Adipose tissue (tissue), 3 donors: ENCODE results near the gene WDR6. TPM values are rescaled to one million over a fixed set of nuclear protein-coding genes. Genes with fewer than 3 reads are reported as not detected.
A peak's percentile ranks its signal among the peaks of the same experiment; 100 is the strongest.

Experiments
- H3K27ac ChIP-seq: one replicate; pipeline ENCODE4 v1.5.1; 2013; ENCODE audit warnings: low read depth, low read length
- WGBS, 3 donors: extraction: QIAGEN DNeasy Blood & Tissue Kit; methylation state at CpG; one replicate each; pipeline ENCODE4 v1.1.7; 2013; 5-methylcytosine and 5-hydroxymethylcytosine counted together
- polyA plus RNA-seq, 3 donors: library from polyadenylated mRNA; stranded (reverse); fragments of 200-250 nt; gene quantifications; one replicate each; pipeline ENCODE4 v1.2.3, GENCODE V29; 2013
- donor health status: healthy with polysubstance abuse.
- donor health status: Bipolar disorder and iron deficiency.
- donor health status: healthy.

Gene WDR6
- polyA plus RNA-seq, 3 donors, result 59.2 to 90.6 (median 69.6) TPM

DNA sequence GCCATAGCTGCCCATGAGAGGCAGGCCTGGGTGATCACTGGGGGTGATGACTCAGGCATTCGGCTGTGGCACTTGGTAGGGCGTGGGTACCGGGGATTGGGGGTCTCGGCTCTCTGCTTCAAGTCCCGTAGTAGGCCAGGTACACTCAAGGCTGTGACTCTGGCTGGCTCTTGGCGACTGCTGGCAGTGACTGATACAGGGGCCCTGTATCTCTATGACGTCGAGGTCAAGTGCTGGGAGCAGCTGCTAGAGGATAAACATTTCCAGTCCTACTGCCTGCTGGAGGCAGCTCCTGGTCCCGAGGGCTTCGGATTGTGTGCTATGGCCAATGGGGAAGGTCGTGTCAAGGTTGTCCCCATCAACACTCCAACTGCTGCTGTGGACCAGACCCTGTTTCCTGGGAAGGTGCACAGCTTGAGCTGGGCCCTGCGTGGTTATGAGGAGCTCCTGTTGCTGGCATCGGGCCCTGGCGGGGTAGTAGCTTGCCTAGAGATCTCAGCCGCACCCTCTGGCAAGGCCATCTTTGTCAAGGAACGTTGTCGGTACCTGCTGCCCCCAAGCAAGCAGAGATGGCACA, 5.3 kb downstream of the WDR6 start:
- 40 to 81% (median 73%) methylated on average over 17 of the region's 17 CpGs for WGBS, 3 donors
- no peak overlapping the region for H3K27ac ChIP-seq

DNA sequence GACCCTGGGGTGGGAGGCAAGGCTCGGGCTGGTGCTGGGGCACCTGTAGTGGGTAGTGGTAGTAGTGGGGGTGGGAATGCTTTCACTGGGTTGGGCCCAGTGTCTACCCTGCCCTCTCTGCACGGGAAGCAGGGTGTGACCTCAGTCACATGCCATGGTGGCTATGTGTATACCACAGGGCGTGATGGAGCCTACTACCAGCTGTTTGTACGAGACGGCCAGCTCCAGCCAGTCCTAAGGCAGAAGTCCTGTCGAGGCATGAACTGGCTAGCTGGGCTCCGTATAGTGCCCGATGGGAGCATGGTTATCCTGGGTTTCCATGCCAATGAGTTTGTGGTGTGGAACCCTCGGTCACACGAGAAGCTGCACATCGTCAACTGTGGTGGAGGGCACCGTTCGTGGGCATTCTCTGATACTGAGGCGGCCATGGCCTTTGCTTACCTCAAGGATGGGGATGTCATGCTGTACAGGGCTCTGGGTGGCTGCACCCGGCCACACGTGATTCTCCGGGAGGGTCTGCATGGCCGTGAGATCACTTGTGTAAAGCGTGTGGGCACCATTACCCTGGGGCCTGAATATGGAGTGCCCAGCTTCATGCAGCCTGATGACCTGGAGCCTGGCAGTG, 6.0 kb downstream of the WDR6 start:
- WGBS, 3 donors, result 76 to 86% (median 83%) methylated on average over 19 of the region's 19 CpGs
- H3K27ac ChIP-seq, result no peak overlapping the region

DNA sequence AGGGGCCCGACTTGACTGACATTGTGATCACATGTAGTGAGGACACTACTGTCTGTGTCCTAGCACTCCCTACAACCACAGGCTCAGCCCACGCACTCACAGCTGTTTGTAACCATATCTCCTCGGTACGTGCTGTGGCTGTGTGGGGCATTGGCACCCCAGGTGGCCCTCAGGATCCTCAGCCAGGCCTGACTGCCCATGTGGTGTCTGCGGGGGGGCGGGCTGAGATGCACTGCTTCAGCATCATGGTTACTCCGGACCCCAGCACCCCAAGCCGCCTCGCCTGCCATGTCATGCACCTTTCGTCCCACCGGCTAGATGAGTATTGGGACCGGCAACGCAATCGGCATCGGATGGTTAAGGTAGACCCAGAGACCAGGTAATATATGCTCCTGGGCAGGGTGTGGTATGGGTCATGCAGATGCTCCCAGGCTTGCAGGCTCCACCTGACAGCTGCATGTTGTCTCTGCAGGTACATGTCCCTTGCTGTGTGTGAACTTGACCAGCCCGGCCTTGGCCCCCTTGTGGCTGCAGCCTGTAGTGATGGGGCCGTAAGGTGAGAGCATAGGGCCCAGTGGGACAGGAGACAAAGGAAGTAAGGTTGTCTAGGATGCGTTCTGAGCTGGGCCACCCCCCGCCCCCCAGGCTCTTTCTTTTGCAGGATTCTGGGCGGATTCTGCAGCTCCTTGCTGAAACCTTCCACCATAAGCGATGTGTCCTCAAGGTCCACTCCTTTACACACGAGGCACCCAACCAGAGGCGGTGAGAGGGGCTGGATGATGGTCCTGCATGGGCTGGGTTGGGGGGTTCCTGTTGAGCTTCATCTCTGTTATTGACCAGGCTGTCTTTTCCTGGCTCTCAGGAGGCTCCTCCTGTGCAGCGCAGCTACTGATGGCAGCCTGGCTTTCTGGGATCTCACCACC, 6.8 kb downstream of the WDR6 start:
- WGBS, 3 donors, result 84 to 86% (median 86%) methylated on average over 24 of the region's 24 CpGs
- H3K27ac ChIP-seq, result no peak overlapping the region

DNA sequence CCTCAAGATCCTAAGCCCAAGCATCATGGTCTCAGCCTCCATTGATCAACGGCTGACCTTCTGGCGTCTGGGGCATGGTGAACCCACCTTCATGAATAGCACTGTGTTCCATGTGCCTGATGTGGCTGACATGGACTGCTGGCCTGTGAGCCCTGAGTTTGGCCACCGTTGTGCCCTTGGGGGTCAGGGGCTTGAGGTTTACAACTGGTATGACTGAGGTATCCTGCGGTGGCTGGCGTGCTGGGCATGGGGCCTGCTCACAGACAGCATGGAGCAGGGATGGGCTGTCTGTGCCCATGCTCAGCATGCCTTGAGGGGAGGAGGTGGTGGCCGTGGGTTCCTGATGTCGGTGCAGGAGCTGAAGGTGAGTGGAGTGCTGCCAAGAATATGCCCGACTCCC, 7.9 kb downstream of the WDR6 start:
- H3K27ac ChIP-seq, result no peak overlapping the region
- WGBS, 3 donors, result 73 to 90% (median 84%) methylated on average over 8 of the region's 8 CpGs

DNA sequence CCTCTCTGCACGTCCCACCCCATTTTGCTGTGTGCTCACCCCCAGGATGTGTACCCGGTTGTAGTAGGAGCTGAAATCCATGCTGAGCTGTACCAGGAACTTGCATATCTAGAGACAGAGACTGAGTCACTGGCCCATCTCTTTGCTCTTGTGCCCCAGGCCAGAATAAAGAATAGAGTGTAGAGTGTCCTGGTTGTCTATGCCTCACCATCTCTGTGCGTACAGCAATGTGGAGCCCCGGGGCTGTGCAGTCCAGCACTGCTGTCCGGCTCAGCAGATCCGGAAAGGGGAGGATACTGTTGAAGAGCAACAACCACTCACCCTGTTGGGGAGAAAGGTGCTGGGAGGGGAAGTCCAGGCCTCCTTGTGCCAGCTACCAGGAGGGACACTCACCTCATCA, 8.6 kb downstream of the WDR6 start:
- H3K27ac ChIP-seq, result no peak overlapping the region
- WGBS, 3 donors, result 74 to 85% (median 80%) methylated on average over 6 of the region's 6 CpGs

DNA sequence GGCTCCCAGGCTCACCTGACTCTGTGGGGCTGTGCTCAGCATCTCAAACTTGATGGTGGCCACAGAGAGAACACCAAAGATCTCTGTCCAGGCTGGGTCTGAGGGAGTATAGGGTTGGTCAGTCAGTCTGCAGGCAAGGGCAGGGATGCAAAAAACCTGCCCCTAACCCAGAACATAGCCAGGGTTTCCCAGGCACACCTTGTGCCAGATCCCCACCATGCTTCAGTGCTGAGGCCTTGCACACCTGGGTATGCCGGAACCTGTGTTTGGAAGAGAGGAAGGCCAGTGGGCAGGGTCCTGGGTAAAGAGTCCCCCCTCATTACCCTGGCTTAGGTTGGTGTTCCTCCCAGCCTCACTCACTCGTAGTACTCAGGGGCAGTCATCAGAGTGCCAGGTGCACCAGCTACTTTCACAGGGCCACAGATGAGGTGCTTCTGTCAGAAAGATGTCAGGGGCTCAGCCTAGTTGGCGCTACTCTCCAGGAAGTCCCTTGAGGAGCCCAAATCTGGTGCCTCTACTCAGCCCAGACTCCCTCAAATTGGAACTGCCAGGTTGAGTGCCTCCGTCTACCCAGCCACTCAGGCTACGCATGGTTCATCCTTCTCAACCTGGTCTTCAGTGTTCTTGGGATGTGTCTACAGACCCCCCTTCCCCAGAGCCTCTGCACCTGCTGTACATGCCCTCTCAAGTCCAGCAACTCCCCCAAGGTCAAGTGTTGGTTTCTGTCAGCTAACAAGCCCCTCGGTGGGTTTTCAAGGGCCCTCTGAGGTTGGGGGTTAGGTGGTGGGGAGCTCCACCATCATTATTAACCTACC, 9.4 kb downstream of the WDR6 start:
- 81 to 90% (median 88%) methylated on average over 6 of the region's 6 CpGs for WGBS, 3 donors
- no peak overlapping the region for H3K27ac ChIP-seq

DNA sequence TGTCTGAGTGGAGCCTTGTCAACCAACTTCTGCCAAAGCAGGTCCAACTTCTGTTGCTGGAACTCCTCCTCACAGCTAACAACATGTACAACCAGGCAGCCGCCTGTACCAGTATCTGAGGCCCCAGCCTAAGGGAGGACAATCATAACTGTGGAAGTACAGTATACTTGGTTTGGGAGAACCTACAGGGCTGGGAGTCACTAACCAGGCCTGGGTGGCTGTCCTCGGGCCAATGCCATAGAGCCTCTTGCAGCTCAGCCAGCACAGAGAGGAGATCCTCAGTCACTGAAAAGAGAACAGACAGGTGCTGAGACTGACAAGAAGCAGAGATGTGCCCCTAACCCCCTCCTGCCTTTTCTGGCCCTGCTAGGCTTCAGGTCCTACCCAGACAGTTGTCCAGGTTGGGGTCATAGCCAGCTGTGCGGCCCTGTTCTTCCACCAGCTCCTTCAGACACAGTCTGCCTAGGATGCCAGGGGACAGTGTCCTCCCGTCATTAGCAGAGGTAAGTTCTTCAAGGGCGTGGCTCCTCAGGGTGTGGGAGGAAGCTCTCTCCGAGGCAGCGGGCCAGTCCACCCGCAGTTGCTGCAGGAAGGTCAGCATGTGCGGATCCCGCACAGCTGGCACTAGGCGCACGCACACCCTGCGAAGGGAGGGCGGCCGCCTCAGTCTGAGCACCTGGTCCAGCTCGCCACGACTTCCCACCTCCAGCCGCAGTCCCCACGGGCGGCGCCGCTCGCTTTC, 10.2 kb downstream of the WDR6 start:
- WGBS, 3 donors, result 8 to 10% (median 10%) methylated on average over 23 of the region's 23 CpGs
- H3K27ac ChIP-seq, result no peak overlapping the region

DNA sequence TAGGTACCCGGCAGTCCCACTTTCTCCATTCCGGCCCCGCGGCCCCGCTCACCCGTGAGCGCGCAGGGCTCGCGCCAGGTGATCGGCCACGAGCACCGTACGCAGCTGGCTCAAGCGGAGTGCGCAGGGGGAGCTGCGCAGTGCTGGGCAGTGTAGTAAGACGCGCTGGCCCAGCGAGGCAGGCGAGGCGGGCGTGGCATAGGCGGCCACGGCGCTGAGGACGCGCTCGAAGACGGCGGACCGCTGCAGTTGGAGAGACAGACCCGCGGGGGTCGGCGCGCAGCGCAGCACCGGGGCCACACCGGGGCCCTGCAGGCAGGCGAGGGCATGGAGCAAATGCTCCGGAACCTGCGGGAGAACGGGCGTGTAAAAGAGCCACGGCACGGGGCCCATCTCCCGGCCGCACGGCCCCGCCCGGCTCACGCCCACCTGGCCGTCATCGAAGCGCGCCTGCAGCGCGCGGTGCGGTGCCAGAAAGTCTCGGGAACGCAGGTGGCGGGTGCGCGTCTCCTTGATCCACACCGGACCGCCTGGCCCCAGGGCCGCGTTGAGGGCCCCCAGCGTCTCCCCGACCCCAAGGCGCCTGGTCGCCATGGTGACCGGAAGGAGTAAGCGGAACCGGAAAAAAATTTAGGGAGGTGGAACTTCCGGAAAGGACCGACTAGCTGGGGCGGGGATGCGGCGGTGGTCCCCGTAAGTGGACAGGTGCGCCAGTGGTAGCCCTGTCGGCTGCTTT, 10.9 kb downstream of the WDR6 start, which contains the start of gene DALRD3:
DALRD3 (minus strand) TSS at position 610 of the 736 bp plus-strand sequence; CDS start at position 594, 16 bp downstream.
- no peak within 1 kb of the TSS for H3K27ac ChIP-seq
- 0 to 1% (median 0%) methylated on average over 76 to 85 of the region's 85 CpGs for WGBS, 3 donors

DNA sequence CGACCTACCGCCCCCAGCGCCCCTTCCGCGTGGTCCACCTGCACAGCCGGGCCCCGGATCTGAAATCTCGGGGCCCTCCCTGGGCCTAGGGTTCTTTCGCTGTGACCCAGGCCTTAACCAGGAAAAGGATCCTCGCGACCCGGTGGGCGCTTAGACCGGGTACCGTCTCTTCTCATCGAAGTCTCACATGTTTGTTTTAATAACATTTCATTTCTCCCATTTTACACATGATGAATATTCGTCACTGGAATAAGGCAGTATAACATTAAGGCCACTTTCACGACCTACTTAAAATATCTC, 11.5 kb downstream of the WDR6 start:
- no peak overlapping the region for H3K27ac ChIP-seq
- 2% methylated on average over 15 to 18 of the region's 18 CpGs for WGBS, 3 donors

DNA sequence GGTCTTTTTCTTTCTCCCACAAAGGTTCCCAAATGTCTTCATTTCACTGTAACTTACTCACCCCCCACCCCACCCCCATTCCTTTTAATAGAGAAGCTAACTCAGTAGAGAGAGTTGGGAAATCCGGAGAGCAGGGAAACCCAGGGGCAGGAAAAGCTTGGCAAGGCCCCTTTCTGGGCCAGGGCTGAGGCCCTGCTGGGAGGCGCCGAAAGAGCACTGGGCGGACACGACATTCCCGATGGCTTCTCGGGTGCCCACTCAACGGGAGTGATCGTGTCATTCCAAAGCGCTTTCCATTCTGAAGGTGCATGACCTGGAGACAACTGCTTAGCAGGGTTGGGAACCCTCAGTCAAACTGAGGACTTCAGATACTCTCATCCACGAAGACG, 12.7 kb downstream of the WDR6 start:
- H3K27ac ChIP-seq, result no peak overlapping the region
- WGBS, 3 donors, result 30 to 33% (median 30%) methylated on average over 12 of the region's 12 CpGs

DNA sequence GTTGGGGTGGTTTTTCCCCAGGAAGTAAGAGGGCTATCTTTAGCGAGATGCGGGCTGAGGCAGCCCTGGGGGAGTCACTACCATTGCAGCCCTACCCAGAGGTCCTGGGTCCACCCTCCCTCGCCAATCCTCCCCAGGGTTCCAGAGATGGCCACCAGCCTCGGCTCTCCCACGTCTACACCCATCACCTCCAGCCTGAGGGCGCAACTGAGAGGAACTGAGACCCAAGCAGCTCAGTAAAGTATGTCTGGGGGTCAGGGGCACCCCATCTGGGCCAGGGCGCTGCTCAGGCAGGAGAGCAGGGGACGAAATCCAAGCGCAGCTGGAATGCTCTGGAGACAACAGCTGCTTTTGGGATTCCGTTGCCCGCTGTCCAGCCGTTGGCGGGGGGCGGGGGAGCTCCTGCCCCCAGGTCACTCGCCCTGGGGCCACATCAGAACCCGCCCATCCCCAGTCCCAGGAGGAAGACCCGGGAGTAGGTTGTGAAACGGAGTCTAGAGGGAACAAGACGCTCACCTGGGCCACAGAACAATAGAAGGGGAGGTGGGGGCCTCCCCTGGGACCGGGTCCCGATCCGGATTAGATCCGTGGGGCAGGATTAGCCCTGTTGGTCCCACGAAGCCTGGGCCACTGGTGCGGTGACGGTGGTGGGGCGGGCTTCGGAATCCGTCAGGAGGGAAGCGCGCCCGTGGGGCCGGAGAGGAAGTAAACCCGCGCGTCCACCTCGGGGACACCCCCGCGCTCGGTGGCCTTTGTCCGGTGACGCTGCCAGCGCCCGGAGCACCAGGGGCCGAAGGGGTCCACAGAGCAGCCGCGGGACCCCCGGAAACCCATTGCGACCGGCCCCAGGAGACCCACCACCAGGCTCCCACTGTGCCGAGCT, 13.4 kb downstream of the WDR6 start:
- H3K27ac ChIP-seq, result peak overlapping the region; percentile 98
- 1 to 2% (median 1%) methylated on average over 51 of the region's 51 CpGs for WGBS, 3 donors

DNA sequence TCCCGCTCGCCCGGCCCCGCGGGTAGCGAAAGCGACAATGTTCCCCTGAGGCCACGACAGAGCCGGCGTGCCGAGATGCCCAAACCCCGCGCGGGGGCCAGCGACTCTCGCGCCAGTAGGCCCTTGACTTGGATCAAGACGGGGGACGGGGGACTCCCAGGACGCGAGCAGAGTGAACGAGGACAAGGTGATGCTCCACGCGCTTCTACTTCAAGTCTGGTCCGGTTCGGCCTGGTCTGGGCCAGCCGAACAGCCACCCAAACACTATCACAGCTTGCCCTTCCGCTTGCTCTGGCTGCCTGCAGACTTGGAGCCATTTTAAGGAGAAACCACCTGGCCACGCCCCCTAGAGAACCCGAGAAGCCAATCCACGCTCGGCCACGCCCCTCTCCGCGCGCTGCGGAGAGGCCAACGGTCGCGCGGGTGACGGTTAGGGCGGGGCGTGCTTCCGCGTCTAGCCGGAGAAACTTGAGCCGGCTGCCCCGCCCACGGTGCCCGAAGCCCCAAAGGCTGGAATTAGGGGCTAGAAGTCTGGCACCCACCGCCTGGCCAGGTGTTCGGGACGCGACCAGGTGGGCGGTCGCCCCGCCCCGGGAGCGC, 14.1 kb downstream of the WDR6 start:
- WGBS, 3 donors, result 0% methylated on average over 60 of the region's 60 CpGs
- H3K27ac ChIP-seq, result peak overlapping the region; percentile 98

DNA sequence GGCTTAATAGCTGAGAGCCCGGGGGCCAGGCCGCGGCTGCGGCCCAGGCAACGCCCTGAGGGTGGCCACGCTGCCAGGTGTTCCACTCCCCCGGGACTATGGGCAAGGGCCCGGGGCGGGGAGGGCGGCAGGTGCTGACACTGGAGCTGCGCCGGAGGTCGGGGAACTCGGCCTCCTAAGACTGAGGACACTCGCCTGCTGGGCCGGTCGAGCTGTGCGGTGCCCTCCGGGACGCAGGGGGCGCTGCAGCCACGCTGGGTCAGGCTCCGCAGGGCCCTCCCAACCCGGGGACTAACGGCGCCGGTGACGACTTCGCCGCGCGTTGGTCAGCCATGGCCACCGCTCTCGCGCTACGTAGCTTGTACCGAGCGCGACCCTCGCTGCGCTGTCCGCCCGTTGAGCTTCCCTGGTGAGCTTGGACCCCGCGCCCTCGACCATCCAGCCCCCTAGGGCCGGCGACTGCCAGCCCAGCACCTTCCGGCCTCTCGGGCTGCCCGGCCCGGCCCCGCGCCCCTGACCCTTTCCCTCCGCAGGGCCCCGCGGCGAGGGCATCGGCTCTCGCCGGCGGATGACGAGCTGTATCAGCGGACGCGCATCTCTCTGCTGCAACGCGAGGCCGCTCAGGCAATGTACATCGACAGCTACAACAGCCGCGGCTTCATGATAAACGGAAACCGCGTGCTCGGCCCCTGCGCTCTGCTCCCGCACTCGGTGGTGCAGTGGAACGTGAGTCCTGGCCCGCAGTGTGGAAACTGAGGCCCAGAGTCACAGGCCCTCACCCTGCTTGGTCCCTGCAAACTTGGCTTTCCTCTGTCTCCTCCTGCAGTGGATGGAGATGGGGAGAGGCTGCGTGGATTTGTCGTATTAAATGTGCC, 14.9 kb downstream of the WDR6 start, which contains the start of gene NDUFAF3:
NDUFAF3 (plus strand) TSS at position 309 of the 875 bp plus-strand sequence; CDS start at position 333, 24 bp downstream.
- peak within 1 kb of the TSS; percentile 98 for H3K27ac ChIP-seq
- 0 to 1% (median 0%) methylated on average over 56 to 83 of the region's 83 CpGs for WGBS, 3 donors

DNA sequence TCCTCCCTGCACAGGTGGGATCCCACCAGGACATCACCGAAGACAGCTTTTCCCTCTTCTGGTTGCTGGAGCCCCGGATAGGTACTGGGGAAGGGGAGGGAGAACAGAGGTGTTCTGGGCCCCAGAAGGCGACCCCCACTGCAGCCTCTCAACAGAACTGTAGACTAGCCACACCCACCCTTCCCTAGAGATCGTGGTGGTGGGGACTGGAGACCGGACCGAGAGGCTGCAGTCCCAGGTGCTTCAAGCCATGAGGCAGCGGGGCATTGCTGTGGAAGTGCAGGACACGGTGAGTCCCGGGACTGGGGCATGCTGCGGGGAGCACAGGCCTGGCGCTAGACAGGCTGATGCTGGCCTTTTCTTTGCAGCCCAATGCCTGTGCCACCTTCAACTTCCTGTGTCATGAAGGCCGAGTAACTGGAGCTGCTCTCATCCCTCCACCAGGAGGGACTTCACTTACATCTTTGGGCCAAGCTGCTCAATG, 15.5 kb downstream of the WDR6 start:
- H3K27ac ChIP-seq, result peak overlapping the region; percentile 98
- WGBS, 3 donors, result 12 to 29% (median 21%) methylated on average over 12 of the region's 12 CpGs

DNA sequence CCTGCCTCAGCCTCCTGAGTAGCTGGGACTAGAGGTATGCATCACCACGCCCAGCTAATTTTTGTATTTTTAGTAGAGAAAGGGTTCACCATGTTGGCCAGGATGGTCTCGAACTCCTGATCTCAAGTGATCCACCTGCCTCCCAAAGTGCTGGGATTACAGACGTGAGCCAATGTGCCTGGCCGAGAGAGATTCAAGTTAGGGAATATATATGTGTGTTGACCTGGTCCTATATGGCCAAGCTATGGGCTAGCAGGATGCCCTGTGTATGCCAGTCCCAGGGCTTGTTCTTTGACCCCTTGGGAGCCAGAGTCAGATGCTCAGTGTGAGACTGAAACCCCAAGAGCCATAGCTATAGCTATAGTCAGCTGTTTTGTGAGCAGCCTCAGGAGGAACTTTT, 16.6 kb downstream of the WDR6 start:
- 86 to 90% (median 89%) methylated on average over 4 of the region's 4 CpGs for WGBS, 3 donors
- H3K27ac ChIP-seq, result no peak overlapping the region
